Myocyte (in vitro differentiated cells): ENCODE data around the gene ADAMTS16. TPM values are rescaled to one million over a fixed set of nuclear protein-coding genes. Genes with fewer than 3 reads are reported as not detected.

Source experiments
- DNase-seq: peaks from one replicate; pipeline ENCODE4 v3.0.0-alpha.2; 2012; ENCODE audit warnings: low read depth
- total RNA-seq: library from RNA; depleted of rRNA; stranded (reverse); fragments of >200 nt; gene quantifications from 2 replicates; pipeline ENCODE4 v1.2.3, GENCODE V29; 2014

Gene ADAMTS16
- total RNA-seq, 1 donor from 2014 or later: 0.75 TPM

GRCh38 chr5:5340206-5340729, 200.1 kb downstream of the ADAMTS16 start:
- DNase-seq: peak; percentile 89

GRCh38 chr5:5341531-5342292, 201.6 kb downstream of the ADAMTS16 start:
- DNase-seq: no peak

GRCh38 chr5:5342784-5343183, 202.7 kb downstream of the ADAMTS16 start:
- no peak for DNase-seq

- DNase-seq: no peak
These were observed 203.4 kb downstream of the ADAMTS16 start for GRCh38 chr5:5343568-5343967.

GRCh38 chr5:5344051-5344571, 204.0 kb downstream of the ADAMTS16 start:
- DNase-seq: no peak

- DNase-seq: no peak
These were observed 204.5 kb downstream of the ADAMTS16 start for GRCh38 chr5:5344606-5345005.

GRCh38 chr5:5347442-5347841, 207.3 kb downstream of the ADAMTS16 start:
- DNase-seq: no peak

- no peak for DNase-seq
These were observed 208.0 kb downstream of the ADAMTS16 start for GRCh38 chr5:5348135-5348534.

- no peak for DNase-seq
These were observed 208.4 kb downstream of the ADAMTS16 start for GRCh38 chr5:5348576-5348975.

- DNase-seq: no peak
These were observed 210.0 kb downstream of the ADAMTS16 start for GRCh38 chr5:5350101-5350500.

- no peak for DNase-seq
These were observed 211.3 kb downstream of the ADAMTS16 start for GRCh38 chr5:5351288-5351979.

GRCh38 chr5:5352675-5353074, 212.5 kb downstream of the ADAMTS16 start:
- DNase-seq: no peak

- no peak for DNase-seq
These were observed 213.6 kb downstream of the ADAMTS16 start for GRCh38 chr5:5353681-5354080.

GRCh38 chr5:5356765-5357164, 216.6 kb downstream of the ADAMTS16 start:
- DNase-seq: no peak

GRCh38 chr5:5359618-5360017, 219.5 kb downstream of the ADAMTS16 start:
- DNase-seq: no peak

GRCh38 chr5:5360363-5360940, 220.3 kb downstream of the ADAMTS16 start:
- no peak for DNase-seq

- no peak for DNase-seq
These were observed 220.9 kb downstream of the ADAMTS16 start for GRCh38 chr5:5360941-5361520.

GRCh38 chr5:5363045-5363444, 222.9 kb downstream of the ADAMTS16 start:
- DNase-seq: no peak

GRCh38 chr5:5364932-5365331, 224.8 kb downstream of the ADAMTS16 start:
- DNase-seq: no peak

GRCh38 chr5:5367739-5368138, 227.6 kb downstream of the ADAMTS16 start:
- DNase-seq: no peak

- DNase-seq: no peak
These were observed 229.0 kb downstream of the ADAMTS16 start for GRCh38 chr5:5369051-5369605.
